ENCODE results near the gene NTN1.

Gene NTN1

DNA sequence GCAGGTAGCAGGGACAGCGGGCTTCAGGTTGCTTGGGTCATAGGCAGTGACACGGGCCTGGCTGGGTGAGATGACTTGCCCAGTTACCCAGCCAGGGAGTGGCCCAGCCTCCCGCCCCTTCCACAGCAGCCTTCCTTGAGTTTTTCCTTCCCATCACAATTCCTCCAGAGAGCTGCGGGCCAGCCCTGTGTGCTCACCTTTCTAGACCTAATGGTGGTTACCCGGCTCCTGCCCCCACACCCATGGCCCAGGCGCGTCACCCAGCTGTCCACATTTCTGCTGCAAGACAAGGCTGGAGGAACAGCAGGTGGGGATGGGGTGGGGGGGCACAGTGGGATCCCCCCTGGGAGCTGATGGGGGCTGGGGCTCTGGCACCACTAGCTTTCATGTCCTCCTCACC, 203.2 kb downstream of the NTN1 start:
- no peak for DNase-seq (ENCODE audit: low read depth, low spot score)
- H3K27ac ChIP-seq, result no peak overlapping the region

DNA sequence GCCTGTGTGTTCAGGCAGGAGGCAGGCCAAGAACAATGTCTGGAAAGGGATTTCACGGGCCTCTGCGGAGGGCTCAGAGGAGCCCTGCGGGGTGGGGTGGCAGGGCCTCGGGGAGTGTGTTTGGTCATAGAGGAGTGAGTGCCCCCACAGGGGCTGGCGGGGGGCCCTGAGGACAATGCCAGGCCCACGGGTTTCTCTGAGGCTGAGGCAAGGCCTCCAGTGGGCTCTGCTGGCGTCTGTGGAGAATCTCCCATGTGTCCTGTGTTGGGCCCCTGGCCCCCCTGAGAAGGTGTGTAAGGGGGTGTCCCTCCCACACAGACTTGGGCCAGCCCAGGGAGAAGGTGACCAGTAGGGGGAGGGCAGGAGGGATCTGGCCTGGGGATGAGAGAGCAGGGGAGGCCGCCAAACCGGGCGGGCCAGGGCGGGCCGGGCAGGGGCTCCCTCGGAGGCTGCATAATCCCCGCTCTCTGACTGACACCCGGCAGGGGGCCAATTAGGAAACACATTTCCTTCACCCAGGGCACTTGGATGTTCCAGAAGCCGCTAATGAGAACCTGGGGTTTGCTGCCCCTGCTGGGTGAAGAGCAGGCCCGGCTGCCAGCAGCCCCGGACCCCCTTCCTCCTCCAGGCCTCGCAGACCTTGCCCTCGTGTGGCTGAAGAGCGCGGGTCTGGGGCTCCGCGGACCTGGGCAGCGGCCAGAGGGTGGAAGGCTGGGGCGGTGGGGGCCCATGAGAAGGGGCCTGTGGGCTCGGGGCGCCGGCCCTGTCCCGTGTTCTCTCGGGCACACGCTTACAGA, 204.2 kb downstream of the NTN1 start:
- H3K27ac ChIP-seq, result no peak overlapping the region
- no peak for DNase-seq (ENCODE audit: low read depth, low spot score)

DNA sequence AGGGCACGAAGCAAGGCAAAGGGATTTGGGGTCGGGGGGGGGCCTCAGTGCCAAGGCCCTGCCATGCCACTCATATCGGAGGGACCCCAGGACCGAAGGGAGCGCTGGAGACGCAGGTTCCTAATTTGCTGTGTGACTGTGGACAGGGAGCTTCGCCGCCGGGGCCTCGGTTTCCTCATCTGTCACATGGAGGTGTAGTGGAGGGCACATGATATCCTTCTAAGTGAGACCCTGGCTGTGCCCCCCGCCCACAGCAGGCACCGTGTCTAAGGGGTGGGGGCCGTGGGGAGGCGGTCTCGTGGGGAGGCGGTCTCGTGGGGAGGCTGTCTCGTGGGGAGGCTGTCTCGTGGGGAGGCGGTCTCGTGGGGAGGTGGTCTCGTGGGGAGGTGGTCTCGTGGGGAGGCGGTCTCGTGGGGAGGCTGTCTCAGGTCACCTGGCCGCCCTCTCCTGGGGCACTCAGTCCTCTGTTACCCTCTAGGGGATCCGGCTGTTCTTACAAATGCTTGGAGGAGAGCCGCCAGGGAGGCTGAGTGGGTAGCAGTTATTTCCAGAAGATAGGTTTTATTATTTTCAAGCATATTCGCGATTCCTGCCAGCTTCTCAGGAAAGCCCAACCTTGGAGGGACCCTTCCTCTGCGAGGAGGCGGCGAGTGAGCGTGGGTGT, 205.0 kb downstream of the NTN1 start:
- no peak overlapping the region for H3K27ac ChIP-seq
- no peak for DNase-seq (ENCODE audit: low read depth, low spot score)

DNA sequence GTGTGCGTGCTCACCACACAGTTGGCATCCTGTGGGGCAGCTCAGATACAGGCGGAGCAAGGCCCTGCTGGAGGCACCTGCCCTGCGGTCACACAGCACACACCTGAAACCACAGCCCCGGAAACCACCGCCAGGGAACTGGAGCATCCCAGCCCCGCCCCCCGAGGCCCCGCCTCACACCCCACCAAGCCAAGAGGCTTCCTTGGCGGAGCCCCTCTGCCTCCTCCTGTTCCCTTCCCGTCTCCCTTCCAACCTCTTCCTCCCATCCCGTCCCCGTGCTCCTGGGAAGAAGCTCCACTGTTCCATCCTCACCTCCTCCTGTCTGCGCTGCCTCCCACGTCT, 205.5 kb downstream of the NTN1 start:
- no peak for DNase-seq (ENCODE audit: low read depth, low spot score)
- H3K27ac ChIP-seq, result no peak overlapping the region

DNA sequence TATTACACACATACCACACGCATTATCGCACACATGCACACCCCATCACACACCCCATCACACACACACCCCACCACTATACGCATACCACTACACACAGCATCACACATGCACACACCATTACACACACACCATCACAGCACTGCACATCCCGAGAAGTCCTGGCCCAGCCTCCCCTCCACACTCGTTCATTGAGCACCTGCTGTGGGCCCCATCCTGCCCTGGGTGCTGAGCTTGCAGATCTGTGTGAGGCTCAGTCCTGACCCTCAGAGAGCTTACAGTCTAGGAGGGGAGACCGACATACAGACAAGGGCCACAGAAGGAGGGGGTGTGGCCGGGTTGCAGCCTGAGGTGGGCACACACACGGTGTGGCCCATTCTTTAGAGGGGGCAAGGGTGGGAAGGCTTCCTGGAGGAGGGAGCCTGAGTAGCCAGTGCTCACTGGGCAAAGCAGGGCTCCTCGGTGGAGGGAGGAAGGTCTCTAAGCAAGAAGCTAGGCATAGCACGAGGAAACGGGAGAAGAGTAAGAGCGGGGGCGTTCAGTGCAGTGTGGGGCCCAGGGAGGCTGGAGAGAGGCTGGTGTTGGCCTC, 206.6 kb downstream of the NTN1 start:
- no peak for DNase-seq (ENCODE audit: low read depth, low spot score)
- no peak overlapping the region for H3K27ac ChIP-seq

DNA sequence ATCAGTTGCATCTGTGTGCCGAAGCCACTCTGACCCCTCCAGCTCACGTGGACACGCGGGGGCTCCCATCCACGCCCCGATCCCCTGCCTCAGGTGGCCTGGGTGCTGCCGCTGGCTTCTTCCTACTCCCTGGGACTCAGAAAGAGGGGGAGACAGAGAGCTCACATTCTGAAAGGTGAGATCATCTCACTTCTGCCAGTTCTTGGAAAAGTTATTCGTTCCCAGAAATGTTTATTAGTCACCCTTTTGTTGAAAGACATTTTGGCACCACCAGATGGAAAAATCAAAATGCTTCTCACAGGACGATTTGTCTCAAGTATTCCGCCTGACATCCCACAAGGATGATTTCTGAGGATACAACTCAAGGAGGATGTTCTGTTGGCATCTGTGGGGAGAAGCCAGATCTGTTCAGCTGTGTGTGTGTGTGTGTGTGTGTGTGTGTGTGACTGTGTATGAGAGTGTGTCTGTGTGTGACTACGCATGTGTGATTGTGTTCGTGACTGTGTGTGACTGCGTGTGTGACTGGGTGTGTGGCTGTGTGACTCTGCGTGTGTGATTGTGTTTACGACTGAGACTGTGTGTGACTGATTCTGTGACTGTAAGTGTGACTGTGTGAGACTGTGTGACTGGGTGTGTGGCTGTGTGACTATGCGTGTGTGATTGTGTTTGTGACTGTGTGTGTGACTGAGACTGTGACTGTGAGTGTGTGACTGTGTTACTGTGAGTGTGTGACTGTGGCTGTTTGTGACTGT, 207.3 kb downstream of the NTN1 start:
- no peak overlapping the region for H3K27ac ChIP-seq
- no peak for DNase-seq (ENCODE audit: low read depth, low spot score)

DNA sequence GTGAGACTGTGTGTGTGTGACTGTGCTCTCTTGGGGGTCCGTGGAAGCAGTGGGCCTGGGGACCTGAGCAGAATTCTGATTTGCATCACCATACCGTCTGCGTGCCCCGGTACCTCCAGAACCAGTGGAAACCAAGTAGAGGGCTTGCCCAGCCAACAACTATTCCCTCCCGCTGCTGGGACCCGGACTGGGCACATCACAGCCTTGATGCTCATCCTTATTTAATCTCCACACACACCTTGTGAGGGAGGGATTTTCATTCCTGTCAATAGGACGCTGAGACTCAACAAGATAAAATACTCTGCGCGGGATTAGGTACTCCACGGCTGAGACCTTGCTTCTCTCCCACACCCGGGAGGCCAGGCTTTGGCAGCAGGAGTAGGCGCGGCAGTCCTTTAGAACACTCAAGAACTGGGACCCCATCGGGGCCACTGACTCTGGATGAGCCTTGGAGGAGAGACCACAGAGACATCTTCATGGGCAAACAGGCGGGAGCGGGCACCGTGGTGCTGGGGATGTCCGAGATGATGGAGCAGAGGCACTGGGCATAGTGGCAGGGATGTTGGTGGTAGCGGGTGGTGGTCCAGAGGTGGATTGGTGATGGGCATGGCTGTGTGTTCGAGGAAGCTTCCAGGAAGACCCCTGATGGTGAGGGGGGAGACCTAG, 208.0 kb downstream of the NTN1 start:
- no peak overlapping the region for H3K27ac ChIP-seq
- no peak for DNase-seq (ENCODE audit: low read depth, low spot score)

DNA sequence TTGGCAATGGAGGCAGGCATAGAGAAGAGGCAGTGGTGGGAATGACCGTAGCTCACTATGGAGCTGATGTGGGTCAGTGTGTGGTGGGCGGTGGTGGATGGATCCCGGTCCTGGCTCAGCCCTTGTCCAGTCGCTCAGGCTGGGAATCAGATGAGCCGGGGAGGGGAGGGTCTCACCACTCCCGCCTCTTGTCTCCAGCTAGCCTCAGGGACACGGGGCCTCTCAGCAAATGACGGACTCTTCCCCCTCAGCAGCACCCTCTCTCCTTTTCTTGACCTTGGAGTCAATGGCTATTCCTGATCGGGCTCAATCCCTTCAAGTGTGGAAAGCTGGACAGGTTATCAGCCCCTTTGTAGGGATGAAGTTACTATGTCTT, 208.5 kb downstream of the NTN1 start:
- DNase-seq (ENCODE audit: low read depth, low spot score), result no peak
- H3K27ac ChIP-seq, result no peak overlapping the region

DNA sequence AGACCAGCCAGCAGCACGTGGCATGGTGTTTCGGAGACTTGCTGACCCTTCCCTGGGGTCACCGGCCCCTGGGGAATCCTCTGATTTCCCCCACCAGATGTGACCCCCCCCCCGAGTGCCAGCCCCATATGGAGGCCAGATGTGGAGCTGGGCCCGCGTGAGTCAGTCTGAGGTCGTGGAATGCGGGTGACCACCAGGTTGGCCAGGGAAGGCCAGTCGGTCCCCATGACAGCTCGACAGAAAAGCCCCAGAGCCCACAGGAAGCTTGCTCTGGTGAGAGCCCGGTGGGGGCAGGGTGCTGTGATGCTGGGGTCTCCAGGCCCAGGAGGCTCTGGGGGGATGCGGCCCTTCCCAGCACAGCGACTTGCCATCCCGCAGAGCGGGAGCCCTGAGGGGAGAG, 209.0 kb downstream of the NTN1 start:
- DNase-seq (ENCODE audit: low read depth, low spot score), result no peak
- no peak overlapping the region for H3K27ac ChIP-seq

DNA sequence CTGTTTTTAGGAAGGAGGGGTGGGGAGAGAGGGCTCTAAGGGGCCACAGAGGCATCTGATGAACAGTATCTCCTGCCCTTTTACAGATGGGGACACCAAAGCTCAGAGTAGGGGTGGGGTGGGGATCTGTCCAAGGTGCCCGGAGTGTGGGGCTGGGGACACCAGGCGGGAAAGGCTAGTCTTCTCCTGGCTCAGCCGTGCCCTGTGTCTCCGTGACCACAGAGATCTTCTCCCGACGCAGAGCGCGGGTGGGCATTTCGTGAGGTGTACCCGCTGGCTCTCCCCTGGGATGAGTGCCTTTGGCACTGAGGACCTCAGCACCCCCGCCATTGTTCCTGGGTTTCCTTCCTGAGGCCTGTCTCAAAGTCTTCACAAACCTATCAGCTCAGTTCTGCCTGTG, 209.6 kb downstream of the NTN1 start:
- no peak overlapping the region for H3K27ac ChIP-seq
- DNase-seq (ENCODE audit: low read depth, low spot score), result no peak

DNA sequence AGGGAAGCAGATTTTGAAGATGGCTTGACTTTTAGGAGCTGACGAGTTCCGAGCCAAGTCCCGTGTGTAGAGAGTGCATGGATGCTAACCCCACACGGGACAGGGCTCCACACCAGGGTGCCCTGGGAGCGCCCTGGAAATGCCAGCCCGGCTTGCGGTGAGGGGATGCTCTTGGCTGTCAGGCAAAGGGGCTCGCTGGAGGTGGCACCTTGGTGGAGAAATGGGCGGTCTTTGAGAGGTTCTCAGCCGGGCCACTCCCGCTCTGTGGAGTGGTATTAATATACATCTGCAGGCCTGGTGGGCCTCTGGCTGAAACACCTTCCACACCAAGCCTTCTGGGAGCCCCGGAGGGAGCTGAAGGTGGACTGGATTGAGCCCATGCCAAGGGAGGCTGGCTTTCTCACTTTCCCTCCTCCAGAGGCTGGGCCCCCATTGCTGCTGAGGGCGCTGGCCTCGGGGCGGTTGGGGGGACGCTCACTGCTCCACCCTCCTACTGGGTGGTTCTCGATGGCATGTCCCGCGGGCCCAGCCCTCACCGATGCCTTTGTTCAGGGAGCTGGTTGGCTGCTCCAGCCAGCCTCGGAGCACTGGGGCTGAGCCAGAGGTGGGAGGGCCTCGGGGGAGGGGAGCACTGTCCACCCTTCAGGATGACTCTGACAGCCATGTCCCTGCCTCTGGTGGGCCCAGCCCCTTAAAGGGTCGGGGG, 210.3 kb downstream of the NTN1 start:
- no peak overlapping the region for H3K27ac ChIP-seq
- no peak for DNase-seq (ENCODE audit: low read depth, low spot score)

DNA sequence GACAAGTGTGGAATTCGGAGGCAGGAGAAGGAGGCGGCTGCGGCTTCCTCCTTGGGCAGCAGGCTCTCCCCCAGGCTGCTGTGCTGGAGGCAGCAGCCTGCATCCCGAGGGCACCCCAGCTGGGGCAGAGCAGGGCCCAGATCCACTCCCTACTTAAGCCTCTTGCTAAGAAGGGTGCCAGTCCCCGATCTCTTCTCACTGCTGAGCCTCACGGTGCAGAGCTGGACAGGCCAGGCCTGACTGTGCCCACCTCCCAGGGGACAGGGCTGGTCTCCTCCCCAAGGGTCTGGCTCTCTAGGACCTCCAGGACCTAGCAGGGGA, 210.8 kb downstream of the NTN1 start:
- DNase-seq (ENCODE audit: low read depth, low spot score), result no peak
- no peak overlapping the region for H3K27ac ChIP-seq

DNA sequence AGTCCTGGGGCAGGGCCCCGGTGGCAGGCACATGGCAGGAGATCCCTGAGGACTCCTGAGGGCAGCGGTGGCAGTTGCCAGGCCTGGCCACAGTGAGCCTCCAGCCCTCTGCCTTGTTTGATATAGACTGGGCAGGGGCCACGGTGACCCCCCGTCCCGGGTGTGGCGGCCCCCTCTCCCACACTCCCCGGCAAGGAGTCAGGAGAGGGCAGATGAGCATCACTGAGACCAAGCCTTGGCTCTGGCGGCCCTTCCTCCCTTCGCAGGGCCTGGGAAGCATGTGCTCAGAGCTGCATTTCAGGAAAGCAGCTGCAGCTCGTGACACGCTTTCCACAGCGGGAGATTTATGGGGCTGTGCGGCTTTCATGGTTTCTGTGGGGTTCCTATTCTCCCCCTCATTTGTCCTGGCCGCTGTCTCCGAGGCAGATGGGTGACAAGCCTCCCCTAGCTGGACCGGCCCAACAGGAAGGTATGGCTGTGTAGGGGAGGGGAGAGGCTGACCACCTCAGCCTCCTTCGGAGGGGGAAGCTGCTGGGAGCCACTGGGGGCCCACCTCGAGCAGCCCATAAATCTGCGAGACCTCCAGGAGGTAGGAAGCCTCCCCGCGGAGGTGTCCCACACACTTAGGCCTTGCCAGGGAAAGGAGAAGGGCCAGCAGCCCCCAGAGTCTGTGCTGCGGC, 211.4 kb downstream of the NTN1 start:
- DNase-seq (ENCODE audit: low read depth, low spot score), result no peak
- H3K27ac ChIP-seq, result no peak overlapping the region

DNA sequence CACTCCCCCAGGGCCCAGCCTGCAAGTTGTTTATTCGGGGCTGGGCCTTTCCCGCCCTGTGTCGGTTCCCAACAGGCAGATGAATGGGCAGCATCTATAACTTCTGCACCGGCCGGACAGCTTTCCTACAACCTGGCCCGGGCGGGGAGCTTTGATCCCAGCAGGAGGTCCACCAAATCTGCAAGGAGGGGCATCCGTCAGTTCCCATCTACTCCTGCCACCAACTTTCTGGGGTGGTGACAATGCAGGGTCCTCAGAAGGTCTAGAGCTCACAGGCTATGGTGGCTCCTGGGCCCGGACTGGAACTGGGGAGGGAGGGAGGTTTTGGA, 211.9 kb downstream of the NTN1 start:
- DNase-seq (ENCODE audit: low read depth, low spot score), result no peak
- H3K27ac ChIP-seq, result no peak overlapping the region

DNA sequence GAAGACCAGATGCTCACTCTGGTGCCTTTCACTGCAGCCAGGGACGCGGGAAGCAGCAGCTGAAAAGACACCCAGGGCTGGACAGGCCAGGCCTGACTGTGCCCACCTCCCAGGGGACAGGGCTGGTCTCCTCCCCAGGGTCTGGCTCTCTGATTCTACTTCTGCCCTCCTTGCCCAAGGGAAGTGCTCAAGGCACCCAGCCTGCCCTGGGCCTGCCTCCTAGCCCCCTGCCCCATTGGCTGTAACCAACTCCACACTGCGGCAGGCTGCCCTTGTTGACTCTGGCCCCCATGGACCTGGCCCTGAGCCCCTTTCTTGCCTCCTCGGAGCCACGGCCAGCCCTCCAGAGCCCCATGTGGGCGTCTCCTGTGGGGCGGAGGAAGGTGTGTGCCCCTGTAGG, 212.5 kb downstream of the NTN1 start:
- no peak overlapping the region for H3K27ac ChIP-seq
- DNase-seq (ENCODE audit: low read depth, low spot score), result no peak

DNA sequence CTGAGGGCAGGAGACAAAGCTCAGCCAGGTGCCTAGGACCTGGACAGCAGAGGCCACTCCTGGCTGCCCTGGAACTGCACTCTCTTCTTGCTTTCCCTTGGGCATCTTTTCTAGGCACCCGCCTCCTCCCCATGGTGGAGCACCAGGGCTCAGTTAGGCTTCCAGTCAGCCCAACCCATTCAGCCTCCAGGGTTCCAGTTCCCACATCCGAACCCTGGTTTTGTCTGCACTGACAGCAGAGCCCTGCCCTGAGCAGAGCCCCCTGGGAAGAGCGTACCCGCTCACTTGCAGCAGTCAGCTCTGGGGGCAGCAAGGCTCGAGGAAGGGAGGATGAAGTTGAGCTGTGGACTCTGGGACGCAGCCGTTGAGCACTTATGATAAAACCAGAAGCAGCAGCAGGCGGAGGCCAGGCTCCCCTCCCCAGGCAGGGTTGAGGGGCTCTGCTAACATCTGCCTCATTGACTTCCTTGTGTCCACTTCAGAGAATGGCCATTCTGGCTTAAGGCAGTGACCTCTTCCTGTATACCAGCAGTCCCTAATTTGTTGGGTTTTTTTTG, 213.2 kb downstream of the NTN1 start:
- no peak for DNase-seq (ENCODE audit: low read depth, low spot score)
- no peak overlapping the region for H3K27ac ChIP-seq

DNA sequence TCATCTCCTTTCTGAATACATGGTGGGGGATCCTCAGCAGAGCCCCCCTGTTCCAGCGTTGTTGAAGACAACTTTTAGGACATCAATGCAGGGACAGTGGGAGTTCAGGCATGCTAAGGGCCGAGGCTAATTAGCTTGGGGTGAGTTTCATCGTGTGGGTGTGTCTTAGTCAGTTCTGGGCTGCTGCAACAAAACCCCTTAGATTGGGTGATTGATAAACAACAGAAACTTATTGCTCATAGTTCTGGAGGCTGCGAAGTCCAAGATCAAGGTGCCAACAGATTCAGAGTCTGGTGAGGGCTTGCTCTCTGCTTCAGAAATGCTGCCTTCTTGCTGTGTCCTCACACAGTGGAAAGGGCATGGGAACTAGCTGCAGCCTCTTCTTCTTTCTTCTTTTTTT, 214.0 kb downstream of the NTN1 start:
- H3K27ac ChIP-seq, result no peak overlapping the region
- DNase-seq (ENCODE audit: low read depth, low spot score), result no peak

DNA sequence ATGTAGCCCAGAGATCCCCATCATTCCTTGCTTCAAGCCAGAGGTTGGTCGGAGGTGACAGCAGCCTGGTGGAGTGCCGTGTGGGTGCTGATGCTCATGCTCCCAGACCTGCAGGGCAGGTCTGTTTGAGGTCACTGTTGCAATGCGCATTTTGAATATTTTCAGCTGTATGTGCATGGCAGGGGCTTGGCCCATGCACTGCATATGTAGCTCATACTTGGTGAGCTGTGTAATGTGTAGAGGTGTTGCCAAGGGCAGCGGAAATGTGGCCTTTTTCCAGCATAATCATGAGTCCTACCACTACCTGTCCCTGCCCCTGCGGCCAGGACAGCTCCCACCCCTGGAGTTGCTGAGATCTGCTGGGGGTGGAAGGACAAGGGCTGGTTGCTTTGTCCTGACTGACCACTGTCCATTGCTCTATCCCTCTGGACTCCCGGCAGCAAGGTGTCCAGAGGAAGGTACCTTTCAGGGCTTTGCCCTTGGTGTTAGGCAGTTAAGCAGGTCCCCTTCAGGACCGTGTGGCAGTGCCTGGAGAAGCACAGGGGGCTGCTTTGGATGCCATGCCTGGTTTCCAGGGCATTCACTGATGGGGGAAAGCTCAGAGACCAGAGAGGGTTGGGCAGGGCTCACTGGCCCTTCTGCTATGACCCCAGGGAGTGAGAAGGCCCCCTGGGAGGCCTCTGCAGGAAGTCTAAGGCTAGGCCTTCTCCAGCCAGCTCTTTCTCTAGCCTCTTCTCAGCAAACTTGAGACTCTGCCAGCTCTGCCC, 215.2 kb downstream of the NTN1 start:
- no peak overlapping the region for H3K27ac ChIP-seq
- DNase-seq (ENCODE audit: low read depth, low spot score), result no peak

DNA sequence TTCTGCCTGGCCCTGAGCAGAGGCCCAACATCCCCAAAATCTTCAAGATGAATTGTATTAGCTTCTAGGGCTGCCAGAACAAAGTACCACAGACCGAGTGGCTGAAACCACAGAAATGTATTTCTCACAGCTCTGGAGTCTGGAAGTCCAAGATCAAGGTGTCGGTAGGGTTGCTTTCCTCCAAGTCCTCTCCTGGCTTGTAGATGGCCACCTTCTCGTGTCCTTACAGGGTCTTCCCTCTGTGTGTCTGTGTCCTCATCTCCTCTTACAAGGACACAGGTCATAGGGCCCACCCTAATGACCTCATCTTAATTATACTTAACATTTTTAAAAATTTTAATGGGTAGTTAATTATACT, 215.7 kb downstream of the NTN1 start:
- no peak overlapping the region for H3K27ac ChIP-seq
- DNase-seq (ENCODE audit: low read depth, low spot score), result no peak

Data from epithelial cell of prostate (primary cell).